GM18951 (cell line): ENCODE data around the gene SSBP1.
"Not testable (repeated sequence)": the region's sequence is repeated elsewhere in the genome, so short reads cannot be mapped to it uniquely, and the experiment has no call there.

Experiments
- POLR2A ChIP-seq: IDR thresholded peaks from 4 replicates; pipeline ENCODE4 v1.6.1; 2011; ENCODE audit warnings: mild to moderate bottlenecking; ENCODE audit not compliant: insufficient read length, insufficient read depth; ENCODE audit errors: extremely low read depth
- in situ Hi-C: fragments of 300-500 bp; cut with MboI; formaldehyde crosslinking; loops from one replicate; pipeline ENCODE4 v1.12.0; 2022; ENCODE audit warnings: low sequenced_read_pairs, mixed read lengths, inconsistent platforms; ENCODE audit not compliant: unreplicated experiment

SSBP1 gene

GRCh38 chr7:141763797-141764196 lies 25.6 kb downstream of the SSBP1 start, which contains the start of gene TAS2R3:
Gene TAS2R3 (plus strand): TSS chr7:141764097. CDS start chr7:141764159, 62 bp downstream.
- TF ChIP-seq POLR2A, result no peak
- in situ Hi-C loops, result no loop called here

DNA sequence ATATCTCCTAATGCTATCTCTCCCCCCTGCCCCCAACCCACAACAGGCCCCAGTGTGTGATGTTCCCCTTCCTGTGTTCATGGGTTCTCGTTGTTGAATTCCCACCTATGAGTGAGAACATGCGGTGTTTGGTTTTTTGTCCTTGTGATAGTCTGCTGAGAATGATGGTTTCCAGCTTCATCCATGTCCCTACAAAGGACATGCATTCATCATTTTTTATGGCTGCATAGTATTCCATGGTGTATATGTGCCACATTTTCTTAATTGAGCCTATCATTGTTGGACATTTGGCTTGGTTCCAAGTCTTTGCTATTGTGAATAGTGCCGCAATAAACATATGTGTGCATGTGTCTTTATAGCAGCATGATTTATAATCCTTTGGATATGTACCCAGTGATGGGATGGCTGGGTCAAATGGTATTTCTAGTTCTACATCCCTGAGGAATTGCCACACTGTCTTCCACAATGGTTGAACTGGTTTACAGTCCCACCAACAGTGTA lies 32.0 kb downstream of the SSBP1 start:
- in situ Hi-C loops, result not testable (repeated sequence)

GRCh38 chr7:141776374-141776773 lies 38.2 kb downstream of the SSBP1 start, which contains the start of gene TAS2R4:
Gene TAS2R4 (plus strand): TSS chr7:141776674. CDS start chr7:141778489, 1,815 bp downstream.
- in situ Hi-C loops, result no loop called here
- TF ChIP-seq POLR2A, result no peak

- in situ Hi-C loops, result no loop called here
- TF ChIP-seq POLR2A, result no peak
These were observed 47.8 kb downstream of the SSBP1 start for GRCh38 chr7:141785706-141786552.

DNA sequence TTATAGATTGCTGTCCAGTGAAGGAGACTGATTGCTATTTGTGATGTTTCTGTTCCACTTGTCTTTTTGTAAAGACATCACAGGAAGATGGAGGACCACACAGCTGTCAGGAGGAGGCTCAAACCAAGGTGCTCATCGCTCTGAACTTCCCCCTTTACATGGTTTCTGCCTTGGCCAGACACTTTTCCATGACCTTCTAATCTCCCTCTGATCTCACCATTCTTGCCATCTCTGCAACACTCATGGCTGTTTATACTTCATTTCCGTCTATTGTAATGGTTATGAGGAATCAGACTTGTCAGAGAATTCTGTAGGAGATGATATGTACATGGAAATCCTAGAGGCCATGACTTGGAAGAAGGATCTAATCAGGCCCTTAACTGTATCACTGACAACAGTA lies 50.1 kb downstream of the SSBP1 start:
- in situ Hi-C loops, result no loop called here
- TF ChIP-seq POLR2A, result no peak

DNA sequence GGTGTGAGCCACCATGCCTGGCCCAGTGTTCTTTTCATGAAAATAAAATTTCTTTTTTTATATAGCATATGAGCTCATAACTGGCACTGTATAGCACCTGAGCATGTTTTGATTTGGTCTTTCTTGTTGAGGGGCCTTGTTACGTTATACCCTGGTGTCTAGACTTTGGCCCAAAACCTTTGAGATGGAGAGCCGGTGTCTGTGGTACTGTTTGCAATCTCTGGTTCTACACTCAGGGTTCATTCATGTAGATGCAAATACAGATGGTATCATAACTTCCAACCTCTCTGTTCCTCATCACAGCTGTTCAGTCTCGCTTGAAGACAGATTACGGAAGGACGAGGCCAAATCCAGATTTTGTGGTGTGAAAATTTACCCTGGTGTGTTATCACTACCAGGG lies 51.8 kb downstream of the SSBP1 start, which contains the start of gene TAS2R5:
TAS2R5 (plus strand) TSS at position 301 of the 400 bp plus-strand sequence. CDS start 145 bp downstream, outside the sequence.
- in situ Hi-C loops, result no loop called here
- TF ChIP-seq POLR2A, result no peak

DNA sequence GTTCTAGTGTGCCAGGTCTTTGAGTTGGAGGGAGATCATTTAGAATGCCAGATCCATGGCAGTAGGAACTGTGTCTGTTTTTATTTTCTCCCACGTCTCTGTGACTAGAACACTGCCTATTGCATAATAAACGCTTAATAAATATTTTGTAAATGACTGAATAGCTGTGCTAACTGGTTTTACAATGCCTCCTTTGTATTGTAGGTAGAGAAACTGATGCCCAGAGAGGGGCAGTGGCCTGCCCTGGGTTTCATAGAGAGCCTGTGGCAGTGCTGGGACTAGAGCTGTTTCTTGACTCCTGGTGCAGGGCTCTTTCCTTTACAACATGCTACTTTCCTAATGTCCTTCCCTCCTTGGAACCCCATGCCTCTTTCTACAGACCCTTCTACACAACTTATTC lies 54.4 kb downstream of the SSBP1 start:
- in situ Hi-C loops, result no loop called here

More for the DNA sequence above, 54.4 kb downstream of the SSBP1 start:
- TF ChIP-seq POLR2A, result no peak
